ENCODE results near the gene SULT1A2. TPM values are rescaled to one million over a fixed set of nuclear protein-coding genes. Genes with fewer than 3 reads are reported as not detected.

Gene SULT1A2
- total and polyA plus RNA-seq, 2 of the 8 experiments (the other 6 are each of a cell fraction or from before 2014, with no cell fraction given): 0.29 to 0.35 TPM

DNA sequence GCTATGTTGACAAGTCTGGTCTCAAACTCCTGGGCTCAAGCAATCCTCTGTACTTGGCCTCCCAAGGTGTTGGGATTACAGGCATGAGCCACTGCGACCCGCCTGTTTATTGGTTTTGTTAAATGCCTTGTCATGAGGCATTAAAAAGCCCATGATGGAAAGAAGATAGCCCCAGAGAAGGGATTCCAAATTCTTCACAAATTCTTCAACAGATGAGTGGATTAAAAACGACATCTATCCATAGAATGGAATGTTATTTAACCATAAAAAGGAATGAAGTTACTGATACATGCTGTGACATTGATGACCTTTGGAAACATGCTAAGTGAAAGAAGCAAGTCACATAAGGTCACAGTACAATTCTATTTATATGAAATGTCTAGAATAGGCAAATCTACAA lies 38.4 kb downstream of the SULT1A2 start (continued):
- no peak for TF ChIP-seq RNF2 (IDR thresholded peaks at IDR 0.05; ENCODE audit: borderline replicate concordance, low read depth, low read length, missing control alignments, poor library complexity, severe bottlenecking)
- no peak for TF ChIP-seq GABPA (IDR thresholded peaks at IDR 0.05; ENCODE audit: borderline replicate concordance, insufficient read depth, low read length)
- TF ChIP-seq, protein P1, sequence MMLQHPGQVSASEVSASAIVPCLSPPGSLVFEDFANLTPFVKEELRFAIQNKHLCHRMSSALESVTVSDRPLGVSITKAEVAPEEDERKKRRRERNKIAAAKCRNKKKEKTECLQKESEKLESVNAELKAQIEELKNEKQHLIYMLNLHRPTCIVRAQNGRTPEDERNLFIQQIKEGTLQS (IDR thresholded peaks at IDR 0.05; ENCODE audit: insufficient read depth, low read depth, low read length): no peak
- no peak for TF ChIP-seq RAD21 (IDR thresholded peaks at IDR 0.05 in 1 of 2, conservative IDR thresholded peaks at IDR 0.05 in 1 of 2; ENCODE audit: low read depth in 2 of 2, low read length in 2 of 2)
- TF ChIP-seq, protein P2, sequence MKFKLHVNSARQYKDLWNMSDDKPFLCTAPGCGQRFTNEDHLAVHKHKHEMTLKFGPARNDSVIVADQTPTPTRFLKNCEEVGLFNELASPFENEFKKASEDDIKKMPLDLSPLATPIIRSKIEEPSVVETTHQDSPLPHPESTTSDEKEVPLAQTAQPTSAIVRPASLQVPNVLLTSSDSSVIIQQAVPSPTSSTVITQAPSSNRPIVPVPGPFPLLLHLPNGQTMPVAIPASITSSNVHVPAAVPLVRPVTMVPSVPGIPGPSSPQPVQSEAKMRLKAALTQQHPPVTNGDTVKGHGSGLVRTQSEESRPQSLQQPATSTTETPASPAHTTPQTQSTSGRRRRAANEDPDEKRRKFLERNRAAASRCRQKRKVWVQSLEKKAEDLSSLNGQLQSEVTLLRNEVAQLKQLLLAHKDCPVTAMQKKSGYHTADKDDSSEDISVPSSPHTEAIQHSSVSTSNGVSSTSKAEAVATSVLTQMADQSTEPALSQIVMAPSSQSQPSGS (IDR thresholded peaks at IDR 0.05; ENCODE audit: low read length): no peak
- TF ChIP-seq GTF2F1 (IDR thresholded peaks at IDR 0.05; ENCODE audit: borderline replicate concordance, low read depth, low read length): no peak

All from H1 (cell line).